GM18526 (cell line): ENCODE measurements around the gene SLAMF8.

Source experiments
- POLR2A ChIP-seq: IDR thresholded peaks from 3 replicates; pipeline ENCODE4 v1.6.1; 2011; ENCODE audit not compliant: insufficient read length; ENCODE audit errors: extremely low read depth

Gene SLAMF8

DNA sequence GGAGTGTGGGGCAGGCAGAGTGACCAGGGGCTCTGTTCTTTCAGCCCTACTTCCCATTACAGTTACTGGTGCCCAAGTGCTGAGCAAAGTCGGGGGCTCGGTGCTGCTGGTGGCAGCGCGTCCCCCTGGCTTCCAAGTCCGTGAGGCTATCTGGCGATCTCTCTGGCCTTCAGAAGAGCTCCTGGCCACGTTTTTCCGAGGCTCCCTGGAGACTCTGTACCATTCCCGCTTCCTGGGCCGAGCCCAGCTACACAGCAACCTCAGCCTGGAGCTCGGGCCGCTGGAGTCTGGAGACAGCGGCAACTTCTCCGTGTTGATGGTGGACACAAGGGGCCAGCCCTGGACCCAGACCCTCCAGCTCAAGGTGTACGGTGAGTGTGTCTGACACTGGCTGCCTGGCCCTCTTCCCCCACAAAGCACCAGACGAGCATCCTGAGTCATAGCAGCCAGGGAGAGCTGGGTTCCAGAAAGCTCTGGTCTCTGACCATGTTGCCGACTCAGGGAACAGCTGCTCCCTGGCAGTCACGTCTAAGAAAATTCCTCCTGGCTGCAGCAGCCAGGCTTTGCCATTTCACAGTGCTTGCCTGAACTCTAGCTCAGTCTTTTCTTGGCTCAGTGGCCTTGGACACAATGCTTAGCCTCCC lies 3.3 kb downstream of the SLAMF8 start:
- no peak for TF ChIP-seq POLR2A

GRCh38 chr1:159830722-159831121 lies 4.0 kb downstream of the SLAMF8 start:
- no peak for TF ChIP-seq POLR2A

DNA sequence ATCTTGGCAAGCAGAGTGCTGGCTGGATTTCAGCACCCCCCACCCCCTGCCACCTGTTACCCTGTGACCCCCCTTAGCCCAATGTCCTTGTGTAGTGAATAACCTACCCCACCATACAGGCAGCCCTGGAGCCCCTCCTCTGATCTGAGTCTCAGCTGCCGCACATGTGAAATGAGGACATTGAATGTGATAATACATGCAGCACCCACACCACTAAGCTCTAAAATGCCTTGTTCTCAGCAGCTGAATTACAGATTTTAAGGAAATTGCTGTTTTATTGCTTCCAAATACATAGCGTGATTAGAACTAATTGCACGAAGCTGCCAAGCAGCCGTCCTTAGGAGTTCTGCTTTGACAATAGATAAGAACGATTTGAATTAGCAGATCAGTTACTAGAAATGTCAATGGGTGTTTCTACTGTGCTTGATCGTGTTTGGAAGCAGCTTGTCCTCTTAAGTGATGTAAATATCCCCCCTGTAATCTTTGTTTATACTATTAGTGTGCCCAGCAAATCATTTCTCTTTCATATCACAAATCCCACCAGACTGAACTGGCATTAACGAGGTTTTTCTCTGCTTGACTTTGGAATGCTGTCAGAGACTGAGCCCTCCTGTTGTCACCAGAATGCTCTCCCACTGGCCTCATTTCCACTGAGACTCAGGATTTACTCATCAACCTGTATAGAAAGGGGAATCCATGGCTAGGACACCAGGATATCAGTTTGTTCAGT lies 4.9 kb downstream of the SLAMF8 start:
- TF ChIP-seq POLR2A = no peak

- no peak for TF ChIP-seq POLR2A
Measured at GRCh38 chr1:159832309-159832708, 5.6 kb downstream of the SLAMF8 start.

DNA sequence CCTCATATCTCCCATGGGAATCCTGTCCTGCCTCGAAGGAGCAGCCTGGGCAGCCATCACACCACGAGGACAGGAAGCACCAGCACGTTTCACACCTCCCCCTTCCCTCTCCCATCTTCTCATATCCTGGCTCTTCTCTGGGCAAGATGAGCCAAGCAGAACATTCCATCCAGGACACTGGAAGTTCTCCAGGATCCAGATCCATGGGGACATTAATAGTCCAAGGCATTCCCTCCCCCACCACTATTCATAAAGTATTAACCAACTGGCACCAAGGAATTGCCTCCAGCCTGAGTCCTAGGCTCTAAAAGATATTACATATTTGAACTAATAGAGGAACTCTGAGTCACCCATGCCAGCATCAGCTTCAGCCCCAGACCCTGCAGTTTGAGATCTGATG lies 8.7 kb downstream of the SLAMF8 start:
- TF ChIP-seq POLR2A = no peak

DNA sequence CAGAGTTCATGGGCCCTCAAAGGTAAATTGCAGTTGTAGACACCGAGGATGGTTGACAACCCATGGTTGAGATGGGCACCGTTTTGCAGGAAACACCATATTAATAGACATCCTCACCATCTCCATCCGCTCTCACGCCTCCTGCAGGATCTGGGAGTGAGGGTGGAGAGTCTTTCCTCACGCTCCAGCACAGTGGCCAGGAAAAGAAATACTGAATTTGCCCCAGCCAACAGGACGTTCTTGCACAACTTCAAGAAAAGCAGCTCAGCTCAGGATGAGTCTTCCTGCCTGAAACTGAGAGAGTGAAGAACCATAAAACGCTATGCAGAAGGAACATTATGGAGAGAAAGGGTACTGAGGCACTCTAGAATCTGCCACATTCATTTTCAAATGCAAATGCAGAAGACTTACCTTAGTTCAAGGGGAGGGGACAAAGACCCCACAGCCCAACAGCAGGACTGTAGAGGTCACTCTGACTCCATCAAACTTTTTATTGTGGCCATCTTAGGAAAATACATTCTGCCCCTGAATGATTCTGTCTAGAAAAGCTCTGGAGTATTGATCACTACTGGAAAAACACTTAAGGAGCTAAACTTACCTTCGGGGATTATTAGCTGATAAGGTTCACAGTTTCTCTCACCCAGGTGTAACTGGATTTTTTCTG lies 9.3 kb downstream of the SLAMF8 start:
- no peak for TF ChIP-seq POLR2A

GRCh38 chr1:159838715-159839114 lies 12.0 kb downstream of the SLAMF8 start:
- no peak for TF ChIP-seq POLR2A

DNA sequence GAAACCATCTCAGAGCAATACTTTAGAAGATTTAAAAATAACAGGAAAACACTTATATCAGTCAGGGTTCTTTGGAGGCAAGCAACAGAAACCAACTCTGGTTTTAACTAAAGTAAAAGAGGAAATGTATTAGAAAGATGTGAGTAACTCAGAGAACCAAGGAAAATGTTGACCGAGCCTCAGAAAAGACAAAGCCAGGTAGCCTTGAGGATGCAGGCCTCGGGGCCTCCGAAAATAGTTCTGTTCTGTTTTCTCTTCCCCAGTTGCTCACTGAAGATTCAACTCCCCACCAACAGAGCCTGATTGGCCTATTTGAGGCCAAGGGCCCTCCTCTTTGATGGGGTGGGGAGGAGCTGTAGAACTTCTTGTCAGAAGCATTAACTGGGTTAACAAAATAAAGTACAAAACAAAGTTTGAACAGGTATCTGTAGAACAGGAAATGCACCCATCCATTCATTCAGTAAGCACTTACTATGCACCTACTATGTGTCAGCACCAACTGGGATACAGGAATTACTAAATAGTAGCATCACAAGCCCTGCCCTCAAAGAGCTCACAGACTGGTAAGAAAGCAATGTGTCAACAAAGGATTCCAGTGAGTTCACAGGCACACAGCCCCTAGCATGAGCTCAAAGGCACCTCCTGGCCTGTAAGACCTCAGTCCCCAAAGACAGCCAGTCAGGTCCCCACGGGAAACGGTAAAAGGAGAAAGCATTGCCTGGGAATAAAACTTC lies 12.6 kb downstream of the SLAMF8 start:
- TF ChIP-seq POLR2A = no peak

DNA sequence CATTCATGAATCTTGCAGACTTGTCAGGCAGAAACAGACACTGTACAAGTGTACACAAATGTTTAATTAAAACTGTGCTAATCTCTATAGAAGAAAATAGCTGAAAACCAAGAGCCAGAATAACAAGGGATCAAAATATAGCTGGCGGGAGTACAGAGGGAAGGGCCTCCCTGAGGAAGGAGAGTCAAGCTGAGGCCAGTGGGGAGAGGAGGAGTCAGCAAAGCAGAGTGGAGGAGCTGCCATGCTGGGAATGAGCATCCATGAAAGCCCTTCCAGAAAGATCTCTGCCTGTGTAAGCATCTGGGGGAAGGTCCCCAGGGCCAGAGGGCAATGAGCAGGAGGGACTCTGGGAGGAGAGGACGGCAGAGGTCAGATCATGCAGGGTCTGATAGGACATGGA lies 15.1 kb downstream of the SLAMF8 start:
- no peak for TF ChIP-seq POLR2A

DNA sequence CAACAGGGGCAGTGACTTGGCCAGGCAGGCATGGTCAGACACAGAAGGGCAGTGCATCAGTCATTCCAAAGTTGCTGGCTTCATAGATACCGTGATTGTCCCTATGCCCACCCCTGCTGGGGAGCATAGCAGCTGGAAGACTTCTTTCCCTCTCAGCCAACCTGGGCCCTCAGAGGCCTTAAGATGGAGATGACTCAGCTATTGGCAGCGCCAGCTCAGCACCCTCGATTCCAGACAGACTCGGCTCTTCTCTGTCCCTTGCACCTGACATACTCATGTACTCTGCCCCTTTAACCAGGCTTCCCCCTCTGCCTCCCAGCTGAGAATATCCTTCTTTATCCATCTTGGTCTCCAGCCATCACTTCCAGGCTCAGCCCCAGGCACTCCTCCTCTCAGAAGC lies 16.8 kb downstream of the SLAMF8 start:
- no peak for TF ChIP-seq POLR2A

DNA sequence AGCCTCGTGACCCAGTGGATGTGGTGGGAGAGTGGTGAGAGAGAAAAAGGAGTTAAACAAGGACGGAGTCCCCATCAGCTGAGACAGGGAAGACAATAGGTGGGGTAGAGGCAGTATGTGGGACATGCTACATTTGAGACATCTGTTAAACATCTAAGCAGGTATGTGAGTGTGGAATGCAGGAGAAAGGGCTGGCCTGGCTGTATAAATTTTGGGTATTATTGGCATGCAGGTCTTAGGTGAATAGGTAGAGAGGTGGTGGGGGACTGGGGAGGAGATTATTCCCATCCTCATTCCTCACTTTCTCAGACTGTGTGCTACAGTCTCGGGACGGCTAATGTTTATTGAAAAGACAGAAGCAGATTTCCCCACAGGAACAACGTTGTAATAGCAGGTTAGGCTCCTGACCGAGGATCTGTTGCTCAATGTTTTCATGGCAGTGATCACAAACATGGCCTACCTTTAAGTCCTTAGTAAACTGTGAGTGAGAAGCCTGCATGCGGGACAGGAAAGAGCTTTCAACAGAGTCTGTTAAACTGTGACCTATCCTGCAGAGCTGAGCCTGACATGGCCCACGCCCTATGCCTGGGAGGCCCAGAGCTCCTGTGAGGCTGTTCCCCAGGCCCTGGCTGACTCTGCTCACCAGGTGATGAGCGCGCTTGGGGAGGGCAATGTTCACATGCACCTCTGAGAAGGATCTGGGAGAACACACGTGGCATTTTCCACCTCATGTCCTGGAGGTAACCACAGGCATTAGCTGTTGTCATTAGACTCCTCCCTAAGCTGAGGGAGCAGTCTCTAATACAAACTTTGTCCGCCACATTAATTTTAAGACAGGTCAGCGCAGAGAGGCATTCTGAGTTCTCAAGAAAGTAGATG lies 19.3 kb downstream of the SLAMF8 start:
- no peak for TF ChIP-seq POLR2A

DNA sequence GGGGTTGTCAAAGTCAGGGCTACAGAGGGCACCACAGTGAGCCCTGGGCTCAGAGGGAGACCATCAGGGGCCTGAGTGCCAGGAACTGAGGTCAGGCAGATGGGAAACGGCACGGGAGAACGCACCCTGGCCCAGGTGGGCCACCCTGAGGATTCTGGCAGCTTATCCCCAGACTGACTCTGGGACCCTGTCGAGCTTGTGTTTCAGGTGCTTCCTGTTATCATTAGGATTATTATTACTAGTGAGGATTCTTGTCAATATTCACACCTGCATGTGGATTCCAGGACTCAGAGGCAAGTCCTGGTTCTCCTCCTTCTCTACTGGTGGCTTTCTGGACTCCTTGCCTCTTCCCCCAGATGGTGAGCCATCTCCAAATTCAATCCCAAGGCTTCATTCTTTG lies 20.6 kb downstream of the SLAMF8 start:
- no peak for TF ChIP-seq POLR2A

GRCh38 chr1:159848326-159848725 lies 21.7 kb downstream of the SLAMF8 start:
- no peak for TF ChIP-seq POLR2A

GRCh38 chr1:159849626-159850366 lies 23.1 kb downstream of the SLAMF8 start:
- TF ChIP-seq POLR2A = no peak

DNA sequence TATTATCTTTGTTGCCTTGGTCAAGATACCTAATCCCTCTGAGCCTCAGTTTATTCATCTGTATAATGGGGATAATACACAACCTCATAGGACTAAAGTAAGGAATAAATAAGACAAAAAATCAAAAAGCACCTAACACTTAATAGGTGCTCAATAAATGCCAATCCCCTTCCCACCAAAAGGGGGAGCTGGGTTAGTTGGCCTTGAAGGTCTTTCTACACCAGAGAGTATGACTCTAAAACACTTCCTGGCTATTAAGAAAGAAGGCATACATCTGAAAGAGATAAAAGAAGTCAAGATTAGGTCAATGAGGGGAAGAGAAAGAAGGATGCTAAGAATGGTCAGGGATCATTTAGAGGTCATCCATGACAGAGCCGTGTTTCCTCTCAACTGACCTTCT lies 24.7 kb downstream of the SLAMF8 start:
- no peak for TF ChIP-seq POLR2A
